ENCODE data around the gene CEP63.

Gene CEP63

DNA sequence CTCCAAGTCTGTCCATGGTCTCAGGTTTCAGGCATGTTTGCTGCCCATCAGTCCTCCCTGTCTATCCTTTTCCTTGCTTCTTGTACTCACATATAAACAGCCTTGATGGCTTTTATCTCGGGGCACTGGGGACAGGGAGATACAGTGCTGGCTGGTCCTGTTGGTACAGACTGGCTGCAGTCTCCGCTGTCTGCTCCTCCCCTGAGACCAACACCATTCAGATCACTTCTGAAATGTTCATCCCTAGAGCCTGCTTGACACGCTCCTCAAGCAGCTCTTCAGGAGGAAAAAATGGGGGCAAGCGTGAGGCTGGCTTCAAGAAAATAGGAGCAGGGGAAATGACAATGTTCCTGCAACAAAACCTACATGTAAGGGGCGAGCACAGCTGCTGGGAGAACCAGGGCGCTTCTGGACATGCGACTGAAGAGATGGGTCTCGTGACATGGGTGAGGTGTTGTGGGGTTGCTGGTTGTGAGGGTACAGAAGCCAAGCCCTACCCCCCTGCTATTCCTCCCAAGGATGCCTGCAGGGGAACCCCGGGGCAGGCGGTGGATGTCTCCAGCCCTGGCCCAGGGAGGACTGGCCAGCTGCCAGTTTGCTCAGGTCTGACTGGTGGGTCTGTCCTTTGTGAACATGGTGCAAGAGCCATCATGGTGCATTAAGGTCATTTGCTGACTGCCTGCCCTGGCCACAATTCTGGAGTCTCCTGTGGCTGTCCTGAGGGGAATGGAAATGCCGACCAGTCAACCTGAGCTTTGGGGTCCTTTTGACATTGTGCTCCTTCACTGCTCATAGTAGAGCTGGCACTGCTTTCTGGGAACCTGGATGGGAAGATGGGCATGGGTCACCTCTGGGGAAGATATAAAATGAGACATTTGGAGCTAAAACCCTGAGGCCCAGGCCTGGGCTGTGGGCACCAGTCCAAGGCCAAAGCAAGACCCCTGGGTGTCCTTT, 124.9 kb downstream of the CEP63 start:
- no peak for DNase-seq

DNA sequence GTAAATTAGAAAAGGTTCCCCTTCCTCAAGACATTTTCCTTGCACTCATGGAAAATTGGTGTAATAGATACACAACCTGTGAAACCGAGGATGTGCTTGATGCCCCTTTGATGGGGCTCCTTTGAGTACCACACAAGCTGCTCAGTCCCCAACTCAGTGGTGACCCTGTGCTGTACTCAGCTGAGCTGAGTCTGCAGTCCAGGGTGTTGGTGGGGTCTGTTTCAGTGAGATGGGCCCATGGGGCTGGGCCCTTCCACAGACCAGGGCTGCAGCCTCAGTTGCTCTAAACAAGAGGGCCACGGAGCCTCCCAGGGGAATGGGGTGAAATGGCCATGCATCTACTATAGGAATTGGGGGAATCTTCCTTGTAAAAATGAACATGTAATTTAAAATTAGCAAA, 125.7 kb downstream of the CEP63 start:
- no peak for DNase-seq

DNA sequence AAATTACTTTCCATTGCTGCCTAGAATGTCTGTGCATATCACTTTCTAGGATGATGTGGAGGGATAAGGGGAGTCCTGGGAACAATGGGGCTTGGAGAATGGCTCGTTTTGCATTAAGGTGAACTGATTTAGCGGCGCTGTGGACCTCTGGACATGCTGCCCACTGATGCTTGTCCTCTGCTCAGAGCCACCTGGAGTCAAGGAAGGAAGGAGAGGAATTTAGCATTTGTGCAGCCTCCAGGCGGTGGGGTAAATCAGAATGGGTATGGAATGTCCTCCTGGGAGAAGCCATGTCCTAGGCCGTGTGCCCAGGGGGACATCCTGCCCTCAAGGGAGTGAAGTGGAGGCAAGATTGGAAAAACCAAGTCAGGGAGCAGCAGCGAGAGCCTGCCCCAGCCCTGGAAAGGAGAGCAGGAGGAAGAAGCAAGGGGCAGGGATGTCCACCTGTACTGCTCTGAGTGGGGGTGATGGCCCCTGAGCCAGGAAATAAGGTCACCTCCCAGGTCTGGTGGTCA, 127.2 kb downstream of the CEP63 start:
- no peak for DNase-seq

DNA sequence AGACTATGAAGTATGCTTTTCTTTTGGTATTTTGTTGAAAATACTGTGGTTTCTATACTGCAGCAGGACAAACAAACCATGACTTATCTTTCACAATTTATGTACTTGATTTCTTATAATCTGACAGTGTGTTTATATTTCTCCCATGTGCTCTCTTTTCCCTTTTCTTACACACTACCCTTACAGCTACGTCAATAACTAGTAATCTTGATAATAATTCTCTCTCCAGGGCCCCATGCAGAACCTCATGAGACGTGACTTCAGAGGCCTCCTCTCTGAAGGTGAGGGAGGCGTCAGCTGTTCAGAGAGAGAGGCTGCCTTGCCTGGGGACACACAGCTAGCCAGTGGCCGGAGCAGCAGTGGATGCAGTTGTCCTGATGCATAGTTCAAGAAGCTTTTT, 129.1 kb downstream of the CEP63 start:
- no peak for DNase-seq

DNA sequence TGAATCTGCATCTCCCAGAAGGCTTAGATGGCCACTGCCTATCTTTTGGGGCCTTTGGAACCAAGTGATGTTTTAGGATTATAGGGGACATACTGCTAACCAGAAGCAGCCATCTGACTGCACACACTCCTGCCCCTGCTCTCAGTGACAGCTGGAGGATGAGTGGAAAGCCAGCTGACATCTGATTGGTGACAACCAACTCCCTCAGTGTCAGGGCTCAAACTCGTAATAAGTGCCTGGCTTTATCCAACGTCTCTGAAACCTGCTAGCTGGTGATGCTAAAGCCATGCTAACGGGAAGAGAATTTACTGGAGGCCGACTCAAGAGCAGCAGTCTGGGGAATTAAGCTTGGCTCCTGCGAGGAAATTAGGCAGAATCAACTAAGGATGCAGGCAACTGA, 129.9 kb downstream of the CEP63 start:
- no peak for DNase-seq

DNA sequence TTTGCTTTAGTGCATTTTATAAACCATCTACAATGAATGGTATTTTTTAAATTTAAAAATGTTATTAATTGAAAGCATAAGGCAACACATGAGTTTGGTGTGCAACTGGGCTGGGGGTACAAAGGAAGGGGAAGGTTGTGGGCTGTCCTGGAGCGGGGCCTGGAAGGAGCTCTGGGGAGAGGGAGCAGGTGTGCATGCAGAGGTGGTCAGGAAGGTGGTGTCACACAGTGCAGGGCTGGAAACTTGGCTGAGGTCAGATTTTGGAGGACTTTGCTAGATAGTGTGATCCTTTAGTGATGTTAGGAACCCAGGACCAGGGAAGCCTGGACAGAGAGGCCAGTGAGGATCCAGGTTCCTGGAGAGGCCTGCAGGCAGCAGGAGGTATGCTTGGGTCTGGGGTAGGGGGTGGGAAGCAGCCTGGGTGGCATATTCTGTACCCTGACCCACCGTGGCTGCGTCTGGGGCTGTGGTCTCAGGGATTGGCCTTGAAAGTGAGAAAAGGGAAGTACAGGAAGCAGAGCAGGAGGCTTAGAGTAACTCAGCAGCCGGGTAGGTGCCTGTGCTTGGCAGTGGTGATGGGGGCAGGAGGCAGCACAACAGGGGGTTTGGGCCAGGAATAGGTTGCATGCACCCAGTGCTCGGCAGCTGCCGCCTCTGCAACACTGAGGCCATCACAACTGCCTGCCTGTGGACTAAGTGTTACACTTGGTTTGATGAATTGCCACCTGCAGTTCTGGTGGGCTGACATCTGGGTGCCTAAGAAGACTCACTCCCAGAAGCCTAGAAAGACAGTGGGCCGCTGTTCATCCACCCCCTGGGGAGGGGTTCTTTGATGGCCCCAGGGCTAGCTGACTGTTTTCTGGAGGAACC, 132.0 kb downstream of the CEP63 start:
- DNase-seq = no peak

DNA sequence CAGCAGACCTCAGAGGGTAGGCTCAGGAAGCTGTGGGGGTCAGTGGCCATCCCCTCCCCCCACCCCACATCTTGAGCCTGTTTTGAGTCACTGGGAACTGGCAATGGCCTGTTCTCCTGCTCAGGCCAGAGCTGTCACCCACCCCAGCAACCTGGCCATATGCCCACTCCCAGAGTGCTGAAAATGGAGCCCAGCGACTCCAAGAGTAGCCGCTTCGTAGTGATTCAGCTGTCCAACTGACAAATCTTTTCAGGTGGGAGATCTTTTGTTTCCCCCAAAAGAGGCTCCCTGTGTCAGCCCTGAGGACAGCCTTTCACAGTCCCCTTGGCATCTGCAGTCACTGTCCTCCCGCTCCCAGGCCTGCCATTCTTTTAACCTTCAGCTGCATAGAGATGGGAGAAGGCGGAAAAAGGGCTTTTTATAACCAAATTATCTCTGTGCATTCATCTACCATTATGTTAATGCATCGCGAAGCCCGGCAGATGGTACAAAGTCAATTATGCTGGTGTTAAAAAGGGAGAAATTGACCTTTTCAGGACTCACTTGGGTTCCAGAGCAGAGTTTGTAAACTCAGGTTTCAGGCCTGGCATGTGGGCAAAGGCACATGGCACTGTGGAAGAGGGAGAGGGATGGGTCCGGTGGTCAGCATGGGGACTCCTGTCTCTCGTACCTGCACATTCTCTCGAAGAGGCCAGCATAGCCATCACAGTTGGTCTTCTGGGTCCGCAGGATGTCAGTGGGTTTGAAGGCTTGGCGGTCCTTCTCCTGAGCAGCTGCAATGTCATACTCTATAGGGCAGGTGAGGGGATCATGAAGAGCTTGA, 132.8 kb downstream of the CEP63 start:
- DNase-seq = no peak

DNA sequence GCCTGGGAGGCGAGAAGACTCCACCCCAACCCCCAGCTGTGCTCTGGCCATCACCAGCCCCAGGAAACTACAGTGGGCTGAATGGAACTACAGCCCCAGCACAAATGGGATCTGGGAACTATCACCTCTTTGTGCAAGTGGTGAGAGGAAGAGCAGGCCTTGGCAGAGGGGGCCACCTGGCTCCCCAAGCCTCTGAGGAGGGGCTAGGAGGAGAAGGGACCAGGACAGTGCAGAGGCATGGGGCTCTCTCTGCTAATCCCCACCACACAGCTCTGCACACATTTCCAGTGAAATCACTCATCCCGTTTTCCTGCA, 133.4 kb downstream of the CEP63 start:
- DNase-seq = no peak

DNA sequence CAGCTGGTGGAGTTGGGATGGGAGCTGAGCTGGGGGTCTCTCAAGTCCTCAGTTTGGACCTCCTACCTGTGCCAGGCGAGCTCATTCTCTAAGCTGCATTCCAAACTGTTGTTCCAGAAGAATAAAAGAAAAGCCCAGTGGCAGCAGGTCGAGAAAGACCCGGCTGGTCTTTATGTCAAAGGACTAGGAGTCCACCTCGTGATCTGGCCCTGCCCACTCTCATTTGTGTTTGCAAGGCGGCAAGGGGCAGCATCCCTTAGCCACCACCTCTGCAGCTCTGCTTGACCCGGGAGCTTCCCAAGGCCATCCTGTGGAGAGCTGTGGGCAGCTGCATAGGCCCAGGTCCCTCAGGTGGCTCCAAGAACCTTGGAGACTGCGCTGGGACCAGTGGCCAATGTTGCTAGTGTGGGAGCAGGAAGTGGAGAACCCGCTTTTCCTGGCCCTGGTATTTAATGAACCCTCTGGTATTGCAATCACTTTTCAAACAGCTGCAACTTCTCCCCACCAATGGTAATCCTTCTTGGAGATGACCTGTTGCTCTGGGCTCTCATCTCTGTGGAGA, 134.1 kb downstream of the CEP63 start:
- DNase-seq = no peak

DNA sequence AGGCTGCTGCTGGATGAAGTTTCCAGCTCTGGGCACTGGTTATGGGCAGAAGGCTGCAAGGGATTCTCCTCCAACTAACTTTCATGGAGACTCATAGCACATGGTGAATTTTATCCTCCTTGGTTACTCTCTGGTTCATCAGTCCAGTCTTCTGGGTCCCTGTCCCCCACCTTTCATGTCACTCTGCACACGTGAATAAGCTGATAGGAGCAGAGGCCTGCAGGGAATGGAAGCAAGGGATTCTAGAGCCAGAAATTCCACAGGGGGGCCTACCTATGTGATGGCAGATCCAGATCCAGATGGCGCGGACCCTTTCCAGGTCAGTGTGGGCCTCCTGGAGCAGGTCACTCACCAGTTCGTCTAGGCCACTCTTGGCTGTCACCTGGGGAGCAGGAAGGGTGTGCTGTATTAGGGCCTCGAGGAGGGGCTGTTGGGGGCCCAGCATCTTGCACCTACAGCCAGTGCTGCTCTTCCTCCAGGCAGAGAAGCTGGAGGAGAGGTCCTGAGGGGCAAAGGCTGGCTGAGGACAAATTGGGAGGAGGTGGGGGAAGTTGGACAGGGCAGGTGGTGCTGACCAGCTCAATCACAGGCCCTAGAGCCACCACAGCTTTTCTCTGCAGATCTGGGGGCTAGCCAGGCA, 134.7 kb downstream of the CEP63 start:
- DNase-seq = no peak

DNA sequence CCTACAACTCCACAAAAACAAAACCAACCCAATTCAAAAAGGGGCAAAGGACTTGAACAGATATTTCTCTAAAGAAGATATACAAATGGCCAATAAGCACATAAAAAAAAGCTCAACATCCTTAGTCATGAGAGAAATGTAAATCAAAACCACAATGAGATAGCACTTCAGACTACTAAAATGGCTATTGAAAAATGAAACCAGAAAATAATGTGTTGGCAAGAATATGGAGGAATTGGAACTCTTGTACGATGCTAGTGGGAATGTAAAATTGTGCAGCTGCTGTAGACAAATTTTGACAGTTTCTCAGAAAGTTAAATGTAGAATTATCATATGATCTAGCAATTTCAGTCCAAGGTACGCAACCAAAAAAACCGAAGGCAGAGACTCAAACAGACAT, 136.0 kb downstream of the CEP63 start:
- no peak for DNase-seq

DNA sequence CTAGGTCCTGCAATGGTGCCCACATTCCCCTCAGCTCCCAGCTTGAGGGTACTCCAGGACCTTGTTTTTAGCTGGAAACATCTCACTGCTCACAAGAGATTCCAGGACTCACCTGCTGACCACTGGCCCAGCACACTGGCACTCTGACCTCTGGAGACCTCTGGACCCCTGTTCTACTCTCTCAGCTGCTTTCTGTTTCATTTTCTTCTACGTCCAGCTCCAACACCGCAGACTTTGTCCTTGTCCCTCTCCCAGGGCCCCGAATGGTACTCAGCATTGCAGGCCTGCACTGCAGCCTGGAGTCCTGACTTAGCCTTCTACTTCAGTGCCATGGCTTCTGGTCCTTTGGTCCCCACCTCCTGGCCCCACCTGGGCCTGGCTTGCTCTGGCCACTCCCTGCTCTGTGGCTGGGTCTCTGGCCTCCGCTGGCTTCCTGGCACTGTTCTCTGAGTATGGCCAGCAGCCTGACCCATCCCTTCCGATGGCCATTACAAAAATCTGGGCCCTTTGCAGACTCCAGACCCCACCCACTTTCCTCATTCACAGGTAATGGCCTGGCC, 137.0 kb downstream of the CEP63 start:
- no peak for DNase-seq

DNA sequence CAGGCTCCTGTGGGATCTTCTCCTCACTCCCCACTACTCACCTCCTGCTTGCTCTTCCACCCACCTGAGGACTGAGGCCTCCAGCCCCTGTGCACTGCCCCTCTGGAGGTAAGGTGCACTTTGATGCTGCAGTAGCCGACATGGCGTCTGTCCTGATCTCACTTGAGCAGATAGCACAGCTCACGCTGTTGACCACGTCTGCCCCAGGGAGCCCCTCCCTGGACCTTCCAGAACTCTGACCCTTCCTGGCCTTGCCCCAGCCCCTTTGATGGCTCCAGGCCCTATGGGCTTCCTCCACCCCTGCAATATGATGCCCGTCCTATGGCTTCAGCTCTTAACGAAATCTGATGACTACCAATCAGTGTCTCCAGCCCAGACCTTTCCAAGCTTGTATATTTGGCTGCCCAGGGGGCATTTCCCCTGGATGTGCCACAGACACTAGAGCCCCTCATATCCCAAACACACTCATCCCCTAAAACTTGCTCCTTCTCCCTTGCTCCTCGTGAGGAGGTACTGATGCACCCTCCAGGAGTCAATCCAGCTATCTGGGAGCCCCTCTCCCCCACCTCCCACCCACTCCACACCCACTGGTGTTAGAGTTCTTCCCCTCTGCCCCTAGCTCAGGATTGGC, 137.9 kb downstream of the CEP63 start:
- DNase-seq = no peak
